A673 (cell line): Measurements from ENCODE around the gene ANKRD44. TPM values are rescaled to one million over a fixed set of nuclear protein-coding genes. Genes with fewer than 3 reads are reported as not detected.

Experiments used
- BruUV-seq: library from RNA; stranded (reverse); fragments of 400-500 nt; replicated peaks from 2 replicates; lab custom pipeline; 2021; lab: Mats Ljungman, UMichigan
- CTCF ChIA-PET: fragments of 300-600 bp; sonication (Branson Sonifier 250); formaldehyde crosslinking; loops from one replicate; lab custom pipeline; 2022; ENCODE audit warnings: antibody characterized with exemption; lab: Charles Lee
- POLR2A ChIA-PET: fragments of 300-600 bp; sonication (Branson Sonifier 250); formaldehyde crosslinking; loops from one replicate; lab custom pipeline; 2022; ENCODE audit warnings: antibody characterized with exemption; ENCODE audit not compliant: low non-redundant PET; lab: Charles Lee
- DNase-seq: peaks from one replicate; pipeline ENCODE4 v3.0.0-alpha.2; 2015; ENCODE audit warnings: low spot score
- H3K27ac ChIP-seq: fragments of 200-600 bp; sonication (generic); 2 replicates; pipeline ENCODE4 v1.5.1; 2016; ENCODE audit warnings: mixed run types, low read depth, mild to moderate bottlenecking, mixed read lengths, antibody characterized with exemption, low read length; ENCODE audit not compliant: poor library complexity, severe bottlenecking
- H3K27me3 ChIP-seq: fragments of 200-600 bp; sonication (generic); replicated peaks from 2 replicates; pipeline ENCODE4 v1.6.1; 2017; ENCODE audit warnings: mixed run types, low read depth, mild to moderate bottlenecking, mixed read lengths, antibody characterized with exemption, low read length; ENCODE audit not compliant: insufficient read depth, poor library complexity
- H3K36me3 ChIP-seq: fragments of 200-600 bp; sonication (generic); 2 replicates; pipeline ENCODE4 v1.6.1; 2016; ENCODE audit warnings: mixed run types, mild to moderate bottlenecking, mixed read lengths, antibody characterized with exemption, low read length; ENCODE audit not compliant: insufficient read depth, poor library complexity, severe bottlenecking
- H3K4me1 ChIP-seq: fragments of 200-600 bp; sonication (generic); 2 replicates; pipeline ENCODE4 v1.6.1; 2017; ENCODE audit warnings: mixed run types, mild to moderate bottlenecking, mixed read lengths, antibody characterized with exemption, low read length; ENCODE audit not compliant: insufficient read depth, poor library complexity, severe bottlenecking
- H3K4me3 ChIP-seq: fragments of 200-600 bp; sonication (generic); 2 replicates; pipeline ENCODE4 v1.5.1; 2016; ENCODE audit warnings: low read depth, mixed run types, mild to moderate bottlenecking, mixed read lengths, low read length; ENCODE audit not compliant: poor library complexity, severe bottlenecking
- H3K9me3 ChIP-seq: fragments of 200-600 bp; sonication (generic); 2 replicates; pipeline ENCODE4 v1.6.1; 2016; ENCODE audit warnings: mixed run types, low read depth, mild to moderate bottlenecking, mixed read lengths, antibody characterized with exemption, low read length; ENCODE audit not compliant: poor library complexity, severe bottlenecking
- EZH2 ChIP-seq: fragments of 200-600 bp; sonication (generic); IDR thresholded peaks from 2 replicates; pipeline ENCODE4 v1.6.1; 2017; ENCODE audit warnings: borderline replicate concordance, low read depth, mild to moderate bottlenecking, mixed read lengths, antibody characterized with exemption, low read length; ENCODE audit not compliant: poor library complexity, severe bottlenecking
- intact Hi-C: fragments of 100-400 bp; cut with micrococcal nuclease; formaldehyde crosslinking; loops from one replicate; pipeline ENCODE4 v1.10.0; 2022; ENCODE audit not compliant: unreplicated experiment
- total RNA-seq: library from RNA; stranded (reverse); gene quantifications from 2 replicates; pipeline ENCODE4 v1.2.3, GENCODE V29; 2021
- TF ChIP-seq, protein P1 (sequence below): fragments of 300-800, 200-600 bp; sonication (generic); conservative IDR thresholded peaks from 2 replicates; pipeline ENCODE4 v1.5.1; 2017; ENCODE audit warnings: low read depth, mild to moderate bottlenecking, antibody characterized with exemption, low read length, moderate library complexity, mixed read lengths

Gene ANKRD44
- total RNA-seq, 1 experiment from 2014 or later, result 17.0 TPM

DNA sequence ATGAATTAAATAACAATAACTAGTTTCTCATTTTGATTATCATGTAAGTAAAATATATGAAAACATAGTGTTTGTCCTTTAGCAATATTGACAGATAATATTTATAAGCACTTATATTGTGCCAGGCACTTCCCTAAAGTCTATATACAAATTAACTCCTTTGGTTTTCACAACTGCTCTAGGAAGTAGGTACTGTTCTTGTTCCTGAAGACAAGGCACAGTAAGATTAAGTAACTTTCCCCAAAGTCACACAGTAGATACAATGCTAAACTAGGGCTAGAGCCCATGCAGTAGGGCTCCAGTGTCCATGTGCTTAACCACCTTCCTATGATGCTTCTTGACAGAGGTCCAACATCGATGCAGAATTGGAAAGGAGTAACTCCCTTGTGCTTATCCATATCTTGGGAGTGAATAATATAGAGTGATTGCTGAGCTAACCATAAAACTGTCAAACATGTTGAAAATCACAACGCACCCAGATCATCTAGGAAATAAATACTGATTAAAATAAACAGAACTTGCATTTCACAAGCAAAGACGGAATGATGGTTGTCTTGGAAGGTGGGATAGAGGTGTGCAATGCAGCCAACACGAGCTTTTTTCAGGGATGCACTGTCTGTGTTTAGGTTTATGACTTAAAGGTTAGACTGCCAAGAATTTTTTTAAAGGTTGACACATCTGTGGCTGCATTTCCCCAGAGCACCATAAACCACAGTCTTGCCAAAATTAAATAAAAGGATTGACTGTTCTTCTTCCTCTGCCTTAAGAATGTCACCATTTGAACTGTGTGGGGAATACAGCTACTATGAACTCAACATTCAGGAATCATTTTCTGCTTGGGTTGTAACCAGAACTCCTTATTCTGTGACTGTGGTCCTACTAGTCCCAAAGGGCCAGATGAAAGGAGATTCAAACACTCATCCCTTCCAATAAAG is 80.8 kb downstream of the ANKRD44 start:
- BruUV-seq, result no TSS peak
- intact Hi-C loops, result no loop called here
- Histone ChIP-seq H3K36me3 (no peaks in the 10 kb centered on the region), H3K27me3 (no peaks in the 10 kb centered on the region), H3K9me3 (no peaks in the 10 kb centered on the region), H3K27ac (no peak overlapping the region), H3K4me3 (no peak overlapping the region), H3K4me1 (peaks cover 13% of the 10 kb centered on the region)
- no peak for TF ChIP-seq EZH2
- TF ChIP-seq, protein P1, sequence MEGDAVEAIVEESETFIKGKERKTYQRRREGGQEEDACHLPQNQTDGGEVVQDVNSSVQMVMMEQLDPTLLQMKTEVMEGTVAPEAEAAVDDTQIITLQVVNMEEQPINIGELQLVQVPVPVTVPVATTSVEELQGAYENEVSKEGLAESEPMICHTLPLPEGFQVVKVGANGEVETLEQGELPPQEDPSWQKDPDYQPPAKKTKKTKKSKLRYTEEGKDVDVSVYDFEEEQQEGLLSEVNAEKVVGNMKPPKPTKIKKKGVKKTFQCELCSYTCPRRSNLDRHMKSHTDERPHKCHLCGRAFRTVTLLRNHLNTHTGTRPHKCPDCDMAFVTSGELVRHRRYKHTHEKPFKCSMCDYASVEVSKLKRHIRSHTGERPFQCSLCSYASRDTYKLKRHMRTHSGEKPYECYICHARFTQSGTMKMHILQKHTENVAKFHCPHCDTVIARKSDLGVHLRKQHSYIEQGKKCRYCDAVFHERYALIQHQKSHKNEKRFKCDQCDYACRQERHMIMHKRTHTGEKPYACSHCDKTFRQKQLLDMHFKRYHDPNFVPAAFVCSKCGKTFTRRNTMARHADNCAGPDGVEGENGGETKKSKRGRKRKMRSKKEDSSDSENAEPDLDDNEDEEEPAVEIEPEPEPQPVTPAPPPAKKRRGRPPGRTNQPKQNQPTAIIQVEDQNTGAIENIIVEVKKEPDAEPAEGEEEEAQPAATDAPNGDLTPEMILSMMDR, result no peak
- CTCF ChIA-PET, result interaction anchor here (0.6 kb wide), 1 partner anchor 624 kb away, joined by 3 read pairs; no protein-coding TSS in a partner anchor
- DNase-seq, result peak; percentile 54
- POLR2A ChIA-PET, result no interaction called here

DNA sequence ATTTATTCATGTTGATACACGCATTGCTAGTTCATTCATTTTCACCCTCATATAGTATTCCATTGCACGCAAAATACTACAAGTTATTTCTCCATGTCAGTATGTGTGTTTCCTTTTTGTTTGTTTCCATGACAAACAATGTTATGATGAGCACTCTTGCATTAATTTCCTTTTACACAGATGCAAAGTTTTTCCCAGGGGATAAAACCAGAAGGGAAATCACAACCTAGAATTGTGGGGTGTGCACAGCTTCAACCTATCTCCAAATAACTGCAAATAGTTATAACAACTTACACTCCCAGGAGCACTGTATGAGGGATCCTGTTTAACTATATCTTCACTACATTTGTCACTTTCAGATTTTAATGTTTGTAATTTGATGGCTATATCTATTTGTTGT is 87.1 kb downstream of the ANKRD44 start:
- TF ChIP-seq, protein P1, result no peak
- no peak for TF ChIP-seq EZH2
- Histone ChIP-seq H3K4me3 (no peak overlapping the region), H3K27me3 (no peaks in the 10 kb centered on the region), H3K4me1 (peaks cover 20% of the 10 kb centered on the region), H3K27ac (no peak overlapping the region), H3K9me3 (no peaks in the 10 kb centered on the region), H3K36me3 (no peaks in the 10 kb centered on the region)
- intact Hi-C loops, result no loop called here
- ChIA-PET POLR2A (no interaction called here), CTCF (no interaction called here)
- no TSS peak for BruUV-seq
- DNase-seq, result no peak

DNA sequence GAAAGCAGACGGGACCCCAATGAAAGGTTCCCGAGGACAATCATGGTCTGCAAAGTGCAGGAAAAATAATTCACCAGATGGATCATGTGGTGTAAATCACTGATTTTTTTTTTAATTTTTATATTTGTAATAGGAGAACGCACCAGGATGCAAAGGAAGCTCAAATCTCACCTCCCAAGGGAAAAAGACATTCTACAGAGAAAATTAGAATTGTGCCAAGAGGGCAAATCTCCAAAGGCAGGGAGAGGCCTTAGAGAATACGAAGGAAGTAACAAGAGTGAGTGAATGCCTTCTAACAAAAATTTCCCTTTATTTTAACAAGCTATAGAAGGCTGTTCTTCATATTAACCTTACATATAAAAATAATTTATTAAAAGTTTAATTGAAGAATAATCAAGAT is 90.9 kb downstream of the ANKRD44 start:
- peak; percentile 68 for DNase-seq
- ChIA-PET CTCF (no interaction called here), POLR2A (no interaction called here)
- no TSS peak for BruUV-seq
- Histone ChIP-seq H3K27me3 (no peaks in the 10 kb centered on the region), H3K36me3 (no peaks in the 10 kb centered on the region), H3K9me3 (no peaks in the 10 kb centered on the region), H3K4me3 (no peak overlapping the region), H3K27ac (peak overlapping the region; percentile 16), H3K4me1 (peaks cover 40% of the 10 kb centered on the region)
- intact Hi-C loops, result no loop called here
- TF ChIP-seq EZH2, result no peak
- TF ChIP-seq, protein P1, result no peak
